NCI-H1694 treated with DMSO at 0.1 percent for 48 hours (cell line): Measurements from ENCODE around the gene LRRC38.

ENCODE experiments used
- DNase-seq: peaks from one replicate; lab custom pipeline; 2025; lab: John Stamatoyannopoulos, UW

LRRC38 gene

DNA sequence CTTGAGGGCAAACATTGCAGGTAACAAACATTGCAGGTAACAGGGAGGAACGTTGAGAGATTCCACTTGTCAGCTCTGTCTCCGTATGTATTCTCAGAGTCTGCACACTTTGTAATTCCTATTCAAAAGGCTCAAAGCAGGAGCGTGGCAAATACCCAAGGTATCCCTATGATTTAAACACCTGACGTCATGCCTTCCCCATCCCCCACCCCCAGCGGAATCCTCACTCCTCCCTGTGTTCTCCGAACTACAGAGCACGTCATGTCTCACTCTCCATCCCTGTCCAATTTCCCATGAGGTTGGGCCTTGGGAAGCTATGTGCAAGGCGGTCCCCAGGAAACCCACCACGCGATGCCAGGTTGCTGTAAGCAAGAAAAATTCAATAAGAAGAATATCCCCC is 2.8 kb upstream of the LRRC38 start:
- no peak for DNase-seq

DNA sequence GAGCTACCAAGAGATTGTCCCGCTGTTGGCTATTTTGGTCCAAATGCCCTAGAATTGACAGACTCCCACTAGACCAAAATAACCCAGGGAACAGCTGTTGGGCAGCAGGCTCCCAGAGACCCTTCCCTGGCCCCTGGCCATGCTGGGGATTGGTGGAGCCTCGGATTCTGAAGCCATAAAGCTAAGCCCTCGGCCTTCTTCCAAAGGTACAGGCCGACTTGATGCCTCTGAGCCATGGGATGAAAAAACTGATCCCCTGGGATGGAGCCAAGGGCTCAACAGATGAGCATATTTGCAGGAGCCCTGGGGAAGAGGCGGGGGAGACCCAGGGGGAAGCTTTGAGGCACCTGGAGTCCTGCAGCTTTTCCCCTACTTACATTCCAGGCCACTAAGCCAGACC is 1.0 kb upstream of the LRRC38 start:
- DNase-seq, result no peak

DNA sequence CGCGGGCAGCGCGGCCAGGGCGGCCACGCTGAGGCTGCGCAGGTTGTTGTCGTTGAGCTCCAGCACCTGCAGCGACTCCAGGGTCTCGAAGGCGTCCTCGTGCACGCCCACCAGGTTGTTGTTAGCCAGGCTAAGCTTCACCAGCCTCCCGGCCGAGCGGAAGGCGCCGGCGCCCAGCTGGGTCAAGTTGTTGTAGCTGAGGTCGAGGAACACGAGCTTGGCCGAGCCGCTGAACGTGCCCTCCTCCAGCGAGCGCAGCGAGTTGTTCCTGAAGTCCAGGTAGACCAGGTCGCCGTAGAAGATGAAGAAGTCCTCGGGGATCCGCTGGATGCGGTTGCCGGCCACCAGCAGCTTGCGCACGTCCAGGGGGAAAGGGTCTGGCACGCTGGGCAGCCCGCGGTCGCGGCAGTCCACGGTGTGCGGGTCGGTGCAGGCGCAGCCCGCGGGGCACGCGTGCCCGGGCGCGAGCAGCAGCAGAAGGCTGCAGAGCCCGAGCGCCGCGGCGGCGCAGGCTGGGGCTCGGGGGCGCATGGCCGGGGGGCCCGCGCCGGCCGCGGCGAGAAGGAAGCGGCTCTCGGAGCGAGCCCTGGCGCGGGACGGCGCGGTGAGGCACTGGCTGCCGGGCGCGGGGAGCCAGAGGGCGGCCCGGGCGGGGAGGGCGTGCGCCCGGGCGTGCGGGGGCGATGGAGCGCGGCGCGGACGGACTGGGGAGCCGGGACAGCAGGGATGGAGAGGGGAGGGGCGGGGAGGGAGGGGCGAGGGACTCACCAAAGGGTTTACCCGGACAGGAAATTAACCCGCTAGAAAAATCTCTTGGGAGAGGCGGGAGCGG is 524 bp downstream of the LRRC38 start:
- DNase-seq, result no peak

DNA sequence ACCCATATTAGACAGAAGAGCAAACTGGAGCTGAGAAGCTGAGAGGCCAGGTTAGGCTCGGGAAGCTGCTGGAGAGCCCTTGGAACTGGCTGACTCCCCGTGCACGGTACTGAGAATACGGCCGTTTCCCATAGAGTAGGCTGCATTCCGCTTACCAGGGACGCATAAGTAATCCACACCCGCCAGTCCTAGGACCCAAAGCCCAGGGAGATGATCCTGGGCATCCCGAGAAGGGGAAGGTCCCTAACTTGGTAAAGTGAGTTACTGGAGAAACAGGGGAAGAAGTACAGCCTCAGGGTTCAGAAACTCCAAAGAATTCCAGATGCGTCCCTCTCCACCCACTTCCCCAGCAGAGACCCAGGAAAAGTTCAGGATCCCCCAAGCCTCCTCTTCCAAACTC is 1.3 kb downstream of the LRRC38 start:
- DNase-seq, result no peak

DNA sequence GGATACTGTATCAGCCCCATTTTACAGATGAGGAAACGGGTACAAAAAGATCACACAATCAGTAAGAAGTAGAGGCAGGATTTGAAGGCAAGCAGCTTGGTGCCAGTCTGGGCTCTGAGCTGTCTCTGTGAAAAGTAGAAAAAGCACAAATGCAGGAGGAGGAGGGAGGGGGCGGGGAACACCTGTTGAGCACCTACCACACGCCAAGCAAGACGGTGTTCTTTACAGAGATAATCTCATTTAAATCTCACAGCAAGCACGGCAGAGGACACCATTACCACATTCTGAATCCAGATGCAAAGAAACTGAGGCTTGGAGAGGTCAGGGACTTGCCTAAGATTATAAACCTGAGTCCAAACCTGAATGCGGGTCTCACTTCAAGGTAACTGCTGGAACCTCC is 3.3 kb downstream of the LRRC38 start:
- no peak for DNase-seq

DNA sequence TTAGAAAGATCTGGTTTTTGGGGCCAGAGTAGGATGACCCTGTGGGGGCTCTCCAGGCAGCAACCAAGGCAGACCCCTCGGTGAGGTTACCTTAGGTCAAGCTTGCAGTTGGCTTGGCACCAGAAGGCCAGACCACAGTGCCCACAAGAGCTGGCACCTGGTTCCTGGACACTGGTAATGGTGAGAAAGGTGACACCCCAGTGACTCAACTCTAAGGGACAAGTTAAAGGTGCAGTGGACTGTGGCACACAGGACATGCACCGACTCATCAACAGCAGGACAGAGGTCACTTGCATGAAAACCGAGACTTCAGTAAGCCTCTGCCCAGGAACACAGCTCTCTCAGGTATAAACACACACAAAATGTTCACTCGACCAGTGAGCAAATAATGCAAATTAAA is 6.7 kb downstream of the LRRC38 start:
- no peak for DNase-seq

- DNase-seq, result no peak
These were observed 8.8 kb downstream of the LRRC38 start for GRCh38 chr1:13505020-13505419.

- DNase-seq, result no peak
These were observed 13.0 kb downstream of the LRRC38 start for GRCh38 chr1:13500806-13501205.

DNA sequence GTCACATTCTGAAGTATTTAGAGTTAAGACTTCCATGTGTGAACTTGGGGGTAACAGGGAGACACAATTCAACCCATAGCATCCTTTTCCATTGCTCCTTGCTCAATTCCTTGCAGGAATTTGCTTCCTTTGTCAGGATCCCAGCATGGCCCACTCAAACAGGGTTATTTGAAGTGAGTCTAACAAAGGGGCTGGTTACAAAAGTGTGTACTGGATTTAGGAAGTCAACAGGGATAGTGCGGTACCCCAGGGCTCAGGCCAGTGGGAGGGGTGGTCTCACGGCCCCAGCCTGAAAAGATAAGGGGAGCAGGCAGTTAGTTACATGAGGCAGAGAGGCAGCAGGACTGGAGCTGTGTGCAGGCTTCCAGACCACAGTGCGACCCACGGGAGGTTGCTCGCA is 14.4 kb downstream of the LRRC38 start:
- no peak for DNase-seq

GRCh38 chr1:13498553-13498952 is 15.2 kb downstream of the LRRC38 start:
- no peak for DNase-seq

DNA sequence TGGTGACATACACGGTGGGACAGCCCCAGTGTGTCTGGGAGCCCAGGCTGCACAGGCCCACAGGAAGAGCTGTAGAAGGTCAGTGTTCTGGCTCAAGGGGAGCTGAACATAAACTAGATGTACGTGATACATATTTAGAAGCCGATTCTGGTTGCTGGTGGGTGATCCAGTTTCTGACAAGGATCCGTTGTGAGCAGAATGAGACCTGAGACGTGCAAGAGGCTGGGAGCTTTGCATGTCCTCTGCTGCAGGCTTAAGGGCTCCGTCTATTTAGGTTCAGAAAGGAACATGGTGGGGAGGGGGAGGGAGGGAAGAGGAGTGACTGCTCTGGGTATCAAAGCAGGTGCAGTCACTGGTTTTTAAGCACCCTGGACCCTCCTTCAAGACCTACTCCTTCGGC is 18.6 kb downstream of the LRRC38 start:
- no peak for DNase-seq

- no peak for DNase-seq
These were observed 19.1 kb downstream of the LRRC38 start for GRCh38 chr1:13494712-13495111.

GRCh38 chr1:13494025-13494424 is 19.8 kb downstream of the LRRC38 start:
- DNase-seq, result no peak

- no peak for DNase-seq
These were observed 21.1 kb downstream of the LRRC38 start for GRCh38 chr1:13492711-13493110.

DNA sequence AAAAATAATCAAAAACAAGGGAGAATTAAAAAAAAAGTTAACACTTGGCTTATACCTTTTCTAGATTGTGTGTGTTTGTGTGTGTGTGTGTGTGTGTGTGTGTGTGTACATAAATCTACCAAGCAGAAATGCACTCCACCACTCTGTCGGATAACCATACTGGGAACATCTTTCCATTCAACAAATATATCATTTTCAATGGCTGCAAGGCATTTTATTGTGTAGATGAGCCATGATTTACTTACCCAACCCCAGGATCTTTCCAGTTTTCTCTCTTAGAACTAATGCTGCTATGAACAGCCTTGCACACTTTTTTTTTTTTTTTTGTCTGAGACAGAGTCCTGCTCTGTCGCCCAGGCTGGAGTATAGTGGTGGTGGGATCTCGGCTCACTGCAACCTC is 25.8 kb downstream of the LRRC38 start:
- DNase-seq, result no peak

GRCh38 chr1:13487143-13487868 is 26.5 kb downstream of the LRRC38 start:
- no peak for DNase-seq

DNA sequence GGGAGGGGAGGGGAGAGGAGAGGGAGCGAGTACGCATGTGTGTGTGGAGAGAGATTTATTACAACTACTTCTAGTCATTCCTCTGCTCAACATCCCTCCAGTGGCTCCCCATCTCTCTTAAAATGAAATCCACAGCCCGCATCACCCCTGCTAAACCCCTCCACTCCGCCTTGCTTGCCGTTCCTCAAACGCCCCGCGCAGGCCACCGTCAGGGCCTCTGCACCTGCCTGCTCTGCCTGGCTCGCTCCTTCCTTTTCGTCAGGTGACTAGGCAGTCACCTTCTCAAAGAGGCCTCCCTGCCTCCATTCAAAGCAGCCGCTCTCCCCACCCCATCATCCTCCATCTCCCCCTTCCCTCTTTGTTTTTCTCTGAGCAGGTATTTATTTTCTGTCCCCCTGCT is 29.9 kb downstream of the LRRC38 start:
- no peak for DNase-seq

DNA sequence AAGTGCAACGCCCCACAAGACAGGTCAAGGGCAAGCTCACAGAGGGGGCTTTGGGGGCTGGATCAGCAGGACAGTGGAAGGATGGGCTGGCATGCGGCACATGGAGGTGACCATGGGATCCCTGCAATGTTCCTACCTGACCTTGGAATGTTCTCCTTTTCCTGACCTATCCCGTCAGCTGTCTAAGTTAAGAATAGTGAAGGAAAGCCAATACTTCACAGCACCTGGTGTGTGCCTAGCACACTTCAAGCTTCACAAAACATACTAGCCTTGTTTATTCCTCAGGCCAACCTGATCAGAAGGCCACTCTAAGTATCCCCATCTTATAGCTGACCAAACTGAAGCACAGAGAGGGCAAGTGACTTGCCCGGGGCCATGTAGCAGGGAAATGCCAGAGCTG is 31.2 kb downstream of the LRRC38 start:
- DNase-seq, result no peak

DNA sequence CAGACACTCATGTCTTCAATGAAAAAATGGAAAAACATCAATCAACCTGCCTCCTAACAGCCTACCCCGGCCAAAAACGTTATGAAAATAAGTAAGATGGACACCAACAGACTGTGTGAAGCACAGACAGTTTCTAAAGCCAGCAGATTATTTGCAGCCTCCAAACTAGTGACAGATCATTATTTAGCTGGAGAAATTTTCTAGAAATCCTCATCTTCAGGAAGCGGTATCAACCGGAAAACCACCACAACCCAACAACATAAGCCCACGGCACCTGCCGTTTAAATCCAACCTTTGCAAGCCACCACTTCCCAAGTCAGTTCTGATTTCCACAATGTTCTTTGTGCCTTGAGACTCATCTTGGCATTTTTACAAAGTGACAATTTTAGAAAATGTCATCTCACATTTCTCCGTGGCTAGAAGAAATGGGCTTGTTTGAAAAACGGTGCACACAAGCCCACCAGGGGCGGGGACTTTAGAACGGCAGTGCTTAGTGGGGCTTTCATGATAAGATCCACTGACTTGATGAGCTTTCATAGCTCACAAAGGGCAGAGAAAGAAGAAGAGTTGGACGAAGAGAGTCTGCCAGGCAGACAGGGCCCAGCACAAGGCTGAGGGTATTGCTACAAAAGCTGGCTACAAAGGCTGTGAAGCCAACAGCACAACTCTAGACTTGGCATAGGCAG is 34.5 kb downstream of the LRRC38 start:
- no peak for DNase-seq

- no peak for DNase-seq
These were observed 35.1 kb downstream of the LRRC38 start for GRCh38 chr1:13478692-13479091.

- DNase-seq, result no peak
These were observed 44.5 kb downstream of the LRRC38 start for GRCh38 chr1:13469343-13469742.

DNA sequence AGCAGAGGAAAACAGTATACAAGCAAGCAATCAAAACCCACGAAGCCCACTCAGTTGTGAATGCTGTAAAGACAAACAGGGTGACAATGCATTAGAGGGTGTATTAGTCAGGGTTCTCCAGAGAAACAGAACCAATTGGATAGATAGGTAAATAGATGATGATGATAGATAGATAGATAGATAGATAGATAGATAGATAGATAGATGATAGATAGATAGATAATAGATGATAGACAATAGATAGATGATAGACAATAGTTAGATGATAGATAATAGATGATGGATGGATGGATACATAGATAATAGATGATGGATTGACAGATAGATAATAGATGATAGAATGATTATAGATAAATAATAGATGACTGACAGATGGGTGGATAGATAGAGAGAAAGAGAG is 48.3 kb downstream of the LRRC38 start:
- no peak for DNase-seq

- DNase-seq, result no peak
These were observed 51.1 kb downstream of the LRRC38 start for GRCh38 chr1:13462682-13463081.
